Measurements from ENCODE around the gene GPRC5A.
A peak's percentile ranks its signal among the peaks of the same experiment; 100 is the strongest.

Gene GPRC5A

DNA sequence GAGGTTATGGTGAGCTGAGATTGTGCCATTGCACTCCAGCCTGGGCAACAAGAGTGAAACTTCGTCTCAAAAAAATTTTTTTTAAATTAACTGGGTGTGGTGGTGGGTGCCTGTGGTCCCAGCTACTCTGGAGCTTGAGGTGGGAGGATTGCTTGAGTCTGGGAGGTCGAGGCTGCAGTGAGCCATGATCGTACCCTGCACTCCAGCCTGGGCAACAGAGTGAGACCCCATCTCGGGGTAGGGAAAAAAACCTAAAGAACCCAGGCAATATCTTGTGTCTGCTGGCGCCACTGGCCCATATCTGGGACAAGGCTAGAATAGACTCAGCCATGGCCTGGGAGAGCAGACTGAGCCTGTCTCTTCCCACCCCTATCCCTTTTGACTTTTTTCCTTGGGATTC is 9.1 kb upstream of the GPRC5A start:
- Histone ChIP-seq H3K27me3 (no peaks in the 10 kb centered on the region), H3K4me3 (no peak overlapping the region), H3K27ac (no peak overlapping the region), H3K9me3 (no peaks in the 10 kb centered on the region), H3K36me3 (no peaks in the 10 kb centered on the region), H3K4me1 (peaks cover 0 to 13% (median 5%) of the 10 kb centered on the region in 4 donors)
- intact Hi-C loops (cut with DNase I; ENCODE audit: low total_unique reads), result loop anchor here (10.0 kb wide), 1 partner anchor 47 kb away; no protein-coding TSS in a partner anchor
- no peak for TF ChIP-seq CTCF (IDR thresholded peaks at IDR 0.05)
- no peak for DNase-seq

DNA sequence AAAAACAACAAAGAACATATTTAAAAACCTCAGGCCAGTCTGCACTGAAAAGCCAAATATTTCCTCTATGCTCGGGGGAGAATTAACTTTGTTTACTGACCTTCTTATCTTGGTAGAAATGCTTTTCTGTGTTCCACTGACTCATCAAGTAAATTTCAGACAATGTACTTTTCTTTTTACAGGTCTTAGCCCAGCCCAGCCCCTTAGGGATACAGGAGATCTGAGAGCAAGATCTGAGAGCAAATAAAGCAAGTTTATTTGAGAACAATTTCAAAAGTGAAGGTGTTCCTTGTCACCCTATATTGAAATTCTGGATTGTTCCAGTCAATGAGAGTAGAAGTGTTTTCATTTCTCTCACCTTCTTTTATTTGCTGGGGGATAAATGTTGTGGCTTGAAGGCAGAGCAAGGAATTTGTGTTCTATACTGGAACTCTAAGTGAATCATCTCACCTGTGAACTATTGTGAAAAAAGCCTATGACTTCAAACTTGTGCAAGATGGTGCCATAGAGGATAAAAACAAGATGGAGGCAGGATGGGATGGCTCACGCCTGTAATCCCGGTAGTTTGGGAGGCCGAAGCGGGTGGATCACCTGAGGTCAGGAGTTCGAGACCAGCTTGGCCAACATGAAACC is 7.9 kb upstream of the GPRC5A start:
- DNase-seq, result no peak
- intact Hi-C loops (cut with DNase I; ENCODE audit: low total_unique reads), result loop anchor here (10.0 kb wide), 1 partner anchor 49 kb away; no protein-coding TSS in a partner anchor
- Histone ChIP-seq H3K4me1 (peaks cover 0 to 4% (median 0%) of the 10 kb centered on the region in 4 donors), H3K36me3 (no peaks in the 10 kb centered on the region), H3K4me3 (no peak overlapping the region), H3K27me3 (no peaks in the 10 kb centered on the region), H3K27ac (no peak overlapping the region), H3K9me3 (no peaks in the 10 kb centered on the region)
- no peak for TF ChIP-seq CTCF (IDR thresholded peaks at IDR 0.05)

DNA sequence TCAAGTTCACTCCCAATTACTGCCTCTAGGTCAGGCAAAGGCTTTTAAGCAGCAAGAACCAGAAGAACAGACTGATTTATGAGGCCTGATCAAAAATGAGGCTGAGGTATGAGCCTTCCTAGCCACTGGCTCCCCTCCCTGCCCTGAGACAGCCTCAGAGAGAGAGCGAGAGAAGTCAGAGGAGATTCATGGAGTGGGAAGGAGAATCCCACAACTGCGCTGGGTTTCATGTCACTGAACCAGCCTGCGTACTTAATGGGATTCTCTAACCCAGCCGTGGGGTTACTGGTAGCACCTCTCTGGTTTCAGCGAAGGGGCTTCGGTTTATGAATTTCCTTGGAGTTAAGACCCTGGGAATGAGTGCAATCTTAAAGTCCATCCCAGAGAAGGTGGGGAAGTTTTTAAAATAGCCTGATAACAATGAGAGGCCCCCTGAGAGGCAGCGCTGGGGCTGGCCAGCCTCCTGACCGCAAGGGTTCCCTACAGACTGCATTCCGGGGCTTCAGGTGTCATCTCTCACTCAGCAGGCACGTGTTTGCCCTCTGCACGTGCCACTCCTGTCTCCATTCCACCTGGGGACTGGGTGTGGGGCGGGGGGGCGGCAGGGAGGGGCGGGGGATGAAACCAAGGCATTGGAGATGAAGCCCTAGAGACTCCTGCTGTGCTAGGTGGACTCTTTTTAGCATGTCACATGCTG is 6.1 kb upstream of the GPRC5A start:
- Histone ChIP-seq H3K27me3 (no peaks in the 10 kb centered on the region), H3K36me3 (no peaks in the 10 kb centered on the region), H3K27ac (no peak overlapping the region), H3K4me1 (peaks cover 0 to 7% (median 1%) of the 10 kb centered on the region in 4 donors), H3K9me3 (no peaks in the 10 kb centered on the region), H3K4me3 (no peak overlapping the region)
- DNase-seq, result no peak
- no peak for TF ChIP-seq CTCF (IDR thresholded peaks at IDR 0.05)
- intact Hi-C loops (cut with DNase I; ENCODE audit: low total_unique reads), result loop anchor here (10.0 kb wide), 1 partner anchor 50 kb away; no protein-coding TSS in a partner anchor

DNA sequence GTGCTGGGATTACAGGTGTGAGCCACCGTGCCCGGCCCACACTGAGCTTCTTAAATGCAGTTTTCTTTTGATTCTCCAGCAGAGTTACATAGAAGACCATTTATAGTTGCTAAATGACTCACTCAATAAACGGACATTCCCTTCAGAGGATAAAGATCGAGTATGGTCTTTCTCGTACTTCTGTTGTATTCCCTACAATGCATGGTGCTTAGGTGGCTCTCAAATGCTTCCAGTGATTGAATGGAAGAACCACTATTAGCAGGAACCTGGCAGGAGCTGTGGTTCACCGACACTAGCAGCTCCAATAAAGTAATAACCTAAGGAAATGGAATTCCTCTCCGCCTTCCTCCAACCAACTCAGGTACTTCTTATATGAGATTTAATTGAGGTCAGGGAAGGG is 3.9 kb upstream of the GPRC5A start:
- H3K4me1 ChIP-seq, result peaks cover 0 to 17% (median 5%) of the 10 kb centered on the region in 4 donors
- H3K4me3 ChIP-seq, result no peak overlapping the region
- no peak overlapping the region for H3K27ac ChIP-seq
- no peaks in the 10 kb centered on the region for H3K36me3 ChIP-seq
- intact Hi-C loops (cut with DNase I; ENCODE audit: low total_unique reads), result loop anchor here (10.0 kb wide), 1 partner anchor 53 kb away; no protein-coding TSS in a partner anchor
- TF ChIP-seq CTCF (IDR thresholded peaks at IDR 0.05), result no peak
- H3K9me3 ChIP-seq, result no peaks in the 10 kb centered on the region
- no peak for DNase-seq
- H3K27me3 ChIP-seq, result no peaks in the 10 kb centered on the region

DNA sequence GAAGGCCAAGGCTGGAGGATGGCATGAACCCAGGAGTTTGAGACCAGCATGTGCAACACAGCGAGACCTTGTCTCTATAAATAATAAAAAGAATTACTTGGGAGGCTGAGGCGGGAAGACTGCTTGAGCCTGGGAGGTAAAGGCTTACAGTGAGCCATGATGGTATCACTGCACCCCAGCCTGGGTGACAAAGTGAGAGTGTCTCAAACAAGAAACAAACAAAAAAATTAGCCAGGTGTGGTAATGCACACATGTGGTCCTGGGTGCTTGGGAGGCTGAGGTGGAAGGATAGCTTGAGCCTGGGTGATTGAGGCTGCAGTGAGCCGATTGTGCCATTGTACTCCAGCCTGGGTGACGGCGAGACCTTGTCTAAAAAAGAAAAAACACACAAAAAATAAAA is 1.7 kb upstream of the GPRC5A start:
- H3K4me1 ChIP-seq, result peaks cover 0 to 31% (median 8%) of the 10 kb centered on the region in 4 donors
- H3K4me3 ChIP-seq, result no peak overlapping the region
- H3K9me3 ChIP-seq, result no peaks in the 10 kb centered on the region
- DNase-seq, result no peak
- no peaks in the 10 kb centered on the region for H3K36me3 ChIP-seq
- no peaks in the 10 kb centered on the region for H3K27me3 ChIP-seq
- peak overlapping the region; percentile 94 to 96 for H3K27ac ChIP-seq
- intact Hi-C loops (cut with DNase I; ENCODE audit: low total_unique reads), result loop anchor here (5.0 to 10.0 kb wide), 3 partner anchors 55 to 165 kb away; partner anchors contain the start of gene APOLD1
- no peak for TF ChIP-seq CTCF (IDR thresholded peaks at IDR 0.05)

Measured in tibial artery (tissue), 4 donors.